Body of pancreas (tissue), 4 donors: ENCODE results near the gene CD244. TPM values are rescaled to one million over a fixed set of nuclear protein-coding genes. Genes with fewer than 3 reads are reported as not detected.

Experiments used
- ATAC-seq: fragments of 150-250 bp; one replicate; pipeline ENCODE4 v1.9.1; 2016
- DNase-seq, 4 donors: peaks; one replicate each; pipeline ENCODE4 v3.0.0-alpha.2; 2019
- H3K27ac ChIP-seq, 4 donors: fragments of 200-600 bp; sonication (generic); 1 replicate in 3 of 4; 2 replicates in 1 of 4; pipeline versions ENCODE4 v1.5.1 to v1.6.1; 2016 to 2019; ENCODE audit warnings: mild to moderate bottlenecking in 1 of 4, mixed read lengths in 1 of 4, moderate library complexity in 1 of 4
- H3K27me3 ChIP-seq, 2 donors: fragments of 200-600 bp; sonication (generic); one replicate each; pipeline ENCODE4 v1.6.0; 2016; ENCODE audit warnings: mild to moderate bottlenecking in 1 of 2
- H3K36me3 ChIP-seq, 2 donors: fragments of 200-600 bp; sonication (generic); replicated peaks in 1 of 2; 2 replicates each; pipeline ENCODE4 v1.5.1; 2016; ENCODE audit warnings: low read depth in 2 of 2; ENCODE audit not compliant: insufficient read depth in 1 of 2
- H3K4me1 ChIP-seq: fragments of 200-600 bp; sonication (generic); one replicate; pipeline ENCODE4 v1.6.0; 2016
- H3K4me3 ChIP-seq, 2 donors: fragments of 200-600 bp; sonication (generic); 1 replicate in 1 of 2; 2 replicates in 1 of 2; pipeline ENCODE4 v1.5.1; 2016 to 2019
- H3K9me3 ChIP-seq, 3 donors: fragments of 200-600 bp; sonication (generic); 1 replicate in 2 of 3; 2 replicates in 1 of 3; pipeline ENCODE4 v1.5.1; 2016
- CTCF ChIP-seq, 7 experiments: fragments of 450-650 bp in 4 of 7; fragments of 200-600 bp in 3 of 7; sonication (generic) in 3 of 7; IDR thresholded peaks; one replicate each; pipeline ENCODE4 v1.5.1; 2016 to 2019; ENCODE audit warnings: antibody characterized with exemption in 7 of 7
- POLR2A ChIP-seq, 3 donors: fragments of 450-650 bp; IDR thresholded peaks; one replicate each; pipeline ENCODE4 v1.6.1; 2016; ENCODE audit warnings: antibody characterized with exemption in 3 of 3, mild to moderate bottlenecking in 2 of 3
- WGBS, 2 donors: methylation state at CpG; one replicate each; pipeline ENCODE4 v1.1.5; 2017; 5-methylcytosine and 5-hydroxymethylcytosine counted together
- intact Hi-C: fragments of 100-400 bp; cut with DNase I; formaldehyde crosslinking; loops from one replicate; pipeline ENCODE4 v1.15.1; 2023
- total RNA-seq, 2 donors: library from RNA; depleted of rRNA; stranded (reverse); fragments of >200 nt; gene quantifications; one replicate each; pipeline ENCODE4 v1.1.0, GENCODE V29; 2016

The CD244 gene
- total RNA-seq, result 1 to 10 TPM in 1 of 2 donors, under 1 TPM in 1; 0.33 to 1.8 TPM

- no peak within 1 kb of the TSS for H3K4me3 ChIP-seq
- intact Hi-C loops, result no loop called here
- peak within 1 kb of the TSS in 1 of 4 donors; percentile 42 for H3K27ac ChIP-seq
- ATAC-seq, result no peak
- H3K9me3 ChIP-seq, result no peaks in the 10 kb centered on the region
- H3K4me1 ChIP-seq, result no peaks in the 10 kb centered on the region
- DNase-seq, result peak in 1 of 4 donors; percentile 57
- 41 to 54% methylated on average over 10 to 12 of the region's 12 CpGs for WGBS, 2 donors
- peaks cover 0 to 3% of the 10 kb centered on the region in 2 donors for H3K27me3 ChIP-seq
- no peaks in the 10 kb centered on the region for H3K36me3 ChIP-seq
- TF ChIP-seq CTCF (IDR thresholded peaks at IDR 0.05), result no peak
- no peak for TF ChIP-seq POLR2A (IDR thresholded peaks at IDR 0.05)
Observed at GRCh38 chr1:160862203-160863060, at the start of gene CD244. CD244 (minus strand) TSS chr1:160862887; CDS start chr1:160862677, 210 bp downstream.

- intact Hi-C loops, result no loop called here
- TF ChIP-seq POLR2A (IDR thresholded peaks at IDR 0.05) (no peak), CTCF (IDR thresholded peaks at IDR 0.05) (no peak)
- no peak overlapping the region for H3K4me3 ChIP-seq
- H3K9me3 ChIP-seq, result no peaks in the 10 kb centered on the region
- DNase-seq, result no peak
- H3K27ac ChIP-seq, result peak overlapping the region; percentile 4 to 68 (median 35)
- H3K27me3 ChIP-seq, result no peaks in the 10 kb centered on the region
- H3K36me3 ChIP-seq, result no peaks in the 10 kb centered on the region
- WGBS, 2 donors, result 38 to 54% methylated on average over 2 of the region's 2 CpGs
- ATAC-seq, result peak; percentile 7
- H3K4me1 ChIP-seq, result peaks cover 41% of the 10 kb centered on the region
Observed at GRCh38 chr1:160911925-160912324, 49.2 kb upstream of the CD244 start.

- no peaks in the 10 kb centered on the region for H3K36me3 ChIP-seq
- H3K27ac ChIP-seq, result peak overlapping the region; percentile 31 to 68 (median 40)
- WGBS, 2 donors, result 12 to 39% methylated on average over 7 of the region's 7 CpGs
- H3K4me1 ChIP-seq, result peaks cover 41% of the 10 kb centered on the region
- ATAC-seq, result peak; percentile 76
- no peak for TF ChIP-seq POLR2A (IDR thresholded peaks at IDR 0.05)
- no peak for TF ChIP-seq CTCF (IDR thresholded peaks at IDR 0.05)
- no peak overlapping the region for H3K4me3 ChIP-seq
- peak; percentile 22 to 70 (median 44) for DNase-seq
- intact Hi-C loops, result no loop called here
- no peaks in the 10 kb centered on the region for H3K27me3 ChIP-seq
- H3K9me3 ChIP-seq, result no peaks in the 10 kb centered on the region
Observed at GRCh38 chr1:160911441-160911840, 48.8 kb upstream of the CD244 start.

GRCh38 chr1:160910170-160910750, 47.6 kb upstream of the CD244 start:
- no peaks in the 10 kb centered on the region for H3K27me3 ChIP-seq
- peak overlapping the region in 3 of 4 donors; percentile 31 to 68 (median 42) for H3K27ac ChIP-seq
- H3K9me3 ChIP-seq, result no peaks in the 10 kb centered on the region
- H3K4me3 ChIP-seq, result no peak overlapping the region
- TF ChIP-seq CTCF (IDR thresholded peaks at IDR 0.05), result no peak
- TF ChIP-seq POLR2A (IDR thresholded peaks at IDR 0.05), result no peak
- ATAC-seq (peak; percentile 67), DNase-seq (peak; percentile 43 to 76 (median 54))
- no peaks in the 10 kb centered on the region for H3K36me3 ChIP-seq
- peaks cover 48% of the 10 kb centered on the region for H3K4me1 ChIP-seq
- WGBS, 2 donors, result 52 to 56% methylated on average over 6 of the region's 6 CpGs
- intact Hi-C loops, result no loop called here
